CD4-positive, alpha-beta T cell treated with Interleukin-17A for 4 hours (primary cell): ENCODE results near the gene KCNJ15.
A peak's percentile ranks its signal among the peaks of the same experiment; 100 is the strongest.
"Not testable (repeated sequence)": the region's sequence is repeated elsewhere in the genome, so short reads cannot be mapped to it uniquely, and the experiment has no call there.

Experiments
- DNase-seq: peaks from one replicate; pipeline ENCODE4 v3.0.0-alpha.2; 2020; ENCODE audit warnings: mixed read lengths

The KCNJ15 gene

GRCh38 chr21:38244885-38245869 is 11.6 kb upstream of the KCNJ15 start:
- DNase-seq = peak; percentile 74

DNA sequence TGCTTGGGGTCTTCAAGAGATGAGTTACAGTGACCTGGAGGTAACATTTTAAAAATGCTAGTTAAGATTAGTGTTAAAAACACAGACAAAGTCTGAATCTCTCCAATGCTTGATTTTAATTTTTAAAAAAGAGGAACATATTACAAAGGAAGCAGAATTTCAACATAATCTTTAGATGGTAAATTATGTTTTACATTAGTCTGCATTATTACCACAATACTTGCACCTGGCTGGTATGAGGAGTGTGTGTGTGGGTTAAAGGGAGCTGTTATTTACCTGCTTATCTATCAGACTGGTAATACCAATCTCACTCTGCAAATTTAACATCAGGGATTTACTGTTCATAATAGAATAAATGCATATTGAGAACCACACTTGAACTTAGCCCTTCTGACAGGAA is 10.3 kb upstream of the KCNJ15 start:
- no peak for DNase-seq

- DNase-seq = not testable (repeated sequence)
These were observed 9.7 kb upstream of the KCNJ15 start for GRCh38 chr21:38247054-38247453.

- DNase-seq = no peak
These were observed 8.9 kb upstream of the KCNJ15 start for GRCh38 chr21:38247738-38248510.

DNA sequence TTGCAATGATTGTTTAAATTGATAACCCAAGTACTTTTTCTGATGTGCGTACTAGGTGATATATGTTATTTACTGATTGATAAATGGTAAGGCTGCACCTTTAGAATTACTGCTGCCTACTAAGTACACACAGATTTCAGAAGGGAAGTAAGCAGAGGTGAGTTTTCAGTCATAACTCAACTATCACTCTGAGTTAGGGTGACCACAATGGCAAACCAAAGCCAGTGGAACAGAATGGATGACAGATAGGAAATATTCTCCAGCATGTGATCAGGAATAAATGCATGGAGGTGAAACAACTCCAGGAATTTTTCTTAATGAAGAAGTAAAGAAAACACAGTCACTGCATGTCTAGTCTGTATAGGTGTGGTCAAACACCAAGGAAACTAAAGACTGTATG is 7.5 kb upstream of the KCNJ15 start:
- no peak for DNase-seq

DNA sequence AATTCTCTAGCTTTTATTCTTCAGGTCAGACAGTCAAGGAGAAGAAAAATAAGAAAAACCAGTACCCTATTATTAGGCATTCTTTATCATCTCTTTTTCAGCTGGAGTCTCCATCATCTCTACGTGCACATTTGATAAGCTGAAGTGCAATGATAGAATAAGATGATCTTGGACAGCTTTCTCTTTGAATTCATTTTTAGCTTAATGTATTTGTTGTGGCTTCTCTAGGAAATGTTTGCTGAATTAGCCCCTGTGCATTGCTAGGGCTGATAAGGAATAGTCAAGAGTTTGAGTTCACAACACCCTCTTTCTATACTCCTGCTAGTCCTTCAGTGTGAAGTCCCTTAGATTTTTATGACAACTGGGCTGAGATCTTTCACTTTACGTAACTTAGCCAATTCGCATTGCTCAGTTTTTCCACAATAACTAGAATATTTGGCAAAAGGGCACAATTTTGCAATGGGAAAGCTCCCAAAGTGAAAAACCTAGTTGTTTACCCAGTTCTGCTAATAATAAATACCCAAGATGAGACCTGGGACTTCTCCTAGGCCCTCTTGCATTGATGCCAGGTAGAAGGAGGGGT is 7.0 kb upstream of the KCNJ15 start:
- DNase-seq = no peak

DNA sequence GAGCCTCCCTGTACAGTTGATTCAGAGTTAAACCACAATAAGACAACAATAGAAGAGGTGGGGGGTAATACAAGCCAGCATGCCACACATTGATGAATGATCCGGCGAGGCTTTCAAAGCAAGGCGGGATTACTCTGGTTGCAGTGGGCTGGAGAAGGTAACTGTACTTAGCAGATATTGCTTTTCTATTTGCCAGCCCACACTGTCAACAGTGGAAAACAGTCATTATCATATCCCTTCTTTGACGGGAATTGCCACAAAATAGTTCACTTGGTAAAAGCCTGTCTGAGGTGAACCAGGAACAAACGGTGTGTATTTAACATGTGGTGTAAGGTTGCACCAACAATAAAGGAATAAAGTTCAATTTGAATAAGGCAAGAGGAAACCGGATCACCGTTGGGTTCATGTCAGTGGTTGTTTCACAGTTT is 5.8 kb upstream of the KCNJ15 start:
- DNase-seq = no peak

GRCh38 chr21:38254970-38255369 is 1.8 kb upstream of the KCNJ15 start:
- DNase-seq = no peak

DNA sequence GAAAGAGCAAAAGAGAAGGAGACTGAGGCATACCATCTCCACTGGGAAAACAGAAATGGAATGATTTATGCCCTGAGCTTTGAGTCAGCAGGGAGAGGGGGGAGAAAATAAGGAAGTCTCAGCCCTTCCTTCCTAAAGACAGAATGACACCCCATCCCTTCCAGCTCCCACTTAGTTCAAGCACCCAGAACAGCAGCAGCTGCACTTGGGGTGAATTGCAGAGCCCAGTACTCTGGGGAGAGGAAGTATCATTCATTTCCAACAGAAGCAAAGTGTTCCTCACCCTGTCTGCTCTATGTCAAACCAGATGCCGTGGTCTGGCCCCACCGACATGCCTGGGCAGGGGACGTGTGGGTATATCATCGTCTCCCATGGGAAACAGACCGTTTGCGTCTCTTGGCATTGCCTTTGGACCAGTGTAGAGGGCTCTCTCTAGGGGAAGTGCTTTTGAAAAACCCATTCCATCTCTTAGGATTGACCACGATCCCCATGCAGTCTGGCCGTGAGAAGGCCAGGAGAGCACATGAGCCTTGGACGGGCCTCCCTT is 1.1 kb upstream of the KCNJ15 start:
- no peak for DNase-seq

- DNase-seq = no peak
These were observed 876 bp downstream of the KCNJ15 start for GRCh38 chr21:38257667-38258066.

- DNase-seq = no peak
These were observed 2.0 kb downstream of the KCNJ15 start for GRCh38 chr21:38258521-38259485.

- DNase-seq = no peak
These were observed 2.9 kb downstream of the KCNJ15 start for GRCh38 chr21:38259665-38260064.

GRCh38 chr21:38260426-38260825 is 3.6 kb downstream of the KCNJ15 start:
- DNase-seq = no peak

GRCh38 chr21:38261851-38262250 is 5.1 kb downstream of the KCNJ15 start:
- DNase-seq = no peak

DNA sequence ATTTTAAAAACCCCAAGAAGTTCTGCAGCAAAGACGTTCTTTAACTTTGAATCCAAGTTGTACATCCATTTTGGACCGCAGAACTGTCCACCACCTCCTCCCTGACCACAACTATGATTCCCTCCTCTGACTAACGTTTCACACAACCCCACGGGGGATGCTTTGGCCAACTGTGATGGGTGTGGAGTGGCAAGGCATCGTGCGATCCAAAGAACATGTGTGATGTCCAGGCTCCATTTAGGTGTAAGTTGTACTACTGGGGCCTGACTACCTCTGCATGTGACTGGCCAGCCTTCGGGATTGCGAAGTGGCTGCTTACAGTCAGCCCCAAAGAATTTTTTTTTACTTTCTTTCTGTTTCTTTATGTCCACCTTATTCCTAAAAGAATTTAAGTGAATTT is 6.7 kb downstream of the KCNJ15 start:
- DNase-seq = no peak

- no peak for DNase-seq
These were observed 7.8 kb downstream of the KCNJ15 start for GRCh38 chr21:38264571-38264970.

GRCh38 chr21:38265166-38265565 is 8.4 kb downstream of the KCNJ15 start:
- no peak for DNase-seq

- DNase-seq = no peak
These were observed 9.9 kb downstream of the KCNJ15 start for GRCh38 chr21:38266732-38267131.

DNA sequence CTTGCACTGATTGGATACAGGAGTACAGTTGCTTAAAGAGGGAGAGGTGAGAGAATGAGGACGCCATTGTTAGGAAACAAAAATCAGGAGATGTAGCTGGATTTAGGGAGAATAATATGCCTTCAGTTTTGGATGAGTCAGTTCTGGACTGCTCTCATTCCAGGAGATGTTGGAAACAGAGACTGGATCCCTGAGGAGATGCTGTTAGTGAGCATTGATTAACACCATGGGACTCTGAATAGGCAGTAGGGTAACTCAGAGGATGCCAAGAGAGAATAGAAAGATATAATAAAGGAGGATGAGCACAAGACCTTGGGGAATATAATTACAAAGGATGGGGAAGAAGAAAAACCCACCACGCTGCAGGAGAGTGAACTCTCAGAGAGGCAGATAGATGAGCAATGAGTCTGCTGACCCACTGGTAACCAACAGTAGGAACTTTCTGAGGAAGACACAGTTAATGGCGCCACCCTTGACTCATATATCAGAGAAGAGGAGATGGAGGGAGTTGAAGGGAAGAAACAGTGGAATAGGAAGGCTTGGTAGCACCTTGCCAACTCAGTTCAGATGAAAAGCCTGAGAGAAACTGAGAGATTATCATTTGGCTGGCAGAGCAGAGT is 10.5 kb downstream of the KCNJ15 start:
- no peak for DNase-seq

GRCh38 chr21:38267991-38268863 is 11.4 kb downstream of the KCNJ15 start:
- DNase-seq = no peak
